Small intestine (tissue), 7 donors: Measurements from ENCODE around the gene TRIM27. TPM values are rescaled to one million over a fixed set of nuclear protein-coding genes. Genes with fewer than 3 reads are reported as not detected.

Experiments used
- DNase-seq, 2 donors: peaks; one replicate each; pipeline versions ENCODE4 v3.0.0 to v3.0.0-alpha.2; 2013
- FAIRE-seq: peaks from 2 replicates; lab custom pipeline; 2012; peaks lifted over from hg19 to GRCh38; lab: Jason Lieb, UNC
- H3K27ac ChIP-seq, 3 donors: one replicate each; pipeline ENCODE4 v1.5.1; 2013; ENCODE audit warnings: low read length in 2 of 3, mild to moderate bottlenecking in 2 of 3, control low read depth in 1 of 3, inconsistent platforms in 1 of 3, low read depth in 1 of 3, moderate library complexity in 1 of 3
- H3K27me3 ChIP-seq, 3 donors: one replicate each; pipeline ENCODE4 v1.6.1; 2013; ENCODE audit warnings: low read length in 3 of 3, inconsistent platforms in 1 of 3; ENCODE audit not compliant: control insufficient read depth in 3 of 3, insufficient read depth in 3 of 3
- H3K36me3 ChIP-seq, 3 donors: one replicate each; pipeline ENCODE4 v1.6.1; 2013; ENCODE audit warnings: low read length in 3 of 3, inconsistent platforms in 1 of 3, low read depth in 1 of 3, mild to moderate bottlenecking in 1 of 3, moderate library complexity in 1 of 3; ENCODE audit not compliant: control insufficient read depth in 3 of 3, insufficient read depth in 2 of 3
- H3K4me1 ChIP-seq, 3 donors: one replicate each; pipeline ENCODE4 v1.6.1; 2013; ENCODE audit warnings: low read length in 2 of 3, inconsistent platforms in 1 of 3, low read depth in 1 of 3, mild to moderate bottlenecking in 1 of 3, moderate library complexity in 1 of 3; ENCODE audit not compliant: control insufficient read depth in 3 of 3, insufficient read depth in 2 of 3
- H3K4me3 ChIP-seq, 3 donors: one replicate each; pipeline ENCODE4 v1.5.1; 2013; ENCODE audit warnings: low read length in 3 of 3, control low read depth in 1 of 3, inconsistent platforms in 1 of 3, low read depth in 1 of 3, mild to moderate bottlenecking in 1 of 3, moderate library complexity in 1 of 3
- H3K9me3 ChIP-seq, 2 donors: one replicate each; pipeline ENCODE4 v1.6.1; 2013; ENCODE audit warnings: low read depth in 1 of 2, low read length in 1 of 2; ENCODE audit not compliant: control insufficient read depth in 2 of 2, insufficient read depth in 1 of 2
- WGBS, 3 donors: extraction: QIAGEN DNeasy Blood & Tissue Kit; methylation state at CpG; one replicate each; pipeline ENCODE4 v1.1.7; 2013; 5-methylcytosine and 5-hydroxymethylcytosine counted together
- polyA plus RNA-seq, 4 donors: library from polyadenylated mRNA; stranded (reverse) in 3 of 4; unstranded in 1 of 4; fragments of 200-250 nt in 3 of 4; fragments of 120-200 nt in 1 of 4; gene quantifications; one replicate each; pipeline versions ENCODE4 v1.2.1 to v1.2.3, GENCODE V29; 2013
- donor health status: healthy with polysubstance abuse.
- donor health status: control.
- donor health status: control.
- donor health status: Bipolar disorder and iron deficiency.
- donor health status: healthy.

Gene TRIM27
- polyA plus RNA-seq, 4 donors: 30.5 to 63.8 (median 36.7) TPM

DNA sequence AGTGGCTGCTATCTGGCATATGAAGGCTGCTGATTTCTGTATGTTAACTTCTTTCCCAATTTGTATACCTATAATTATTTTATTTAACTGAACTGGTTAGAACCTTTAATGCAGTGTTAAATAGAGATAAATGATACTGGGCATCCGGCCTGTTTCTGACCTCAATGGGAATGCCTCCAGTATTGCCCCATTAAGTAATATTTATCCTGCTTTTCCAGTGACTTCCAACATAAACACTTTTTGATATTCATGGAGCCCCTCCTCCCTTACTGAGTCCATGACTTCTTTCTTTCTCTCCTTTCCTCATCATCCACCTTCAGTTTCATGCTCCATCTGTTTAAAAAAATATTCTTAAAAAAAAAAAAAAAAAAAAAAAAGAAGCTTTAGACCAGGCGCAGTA, 8.8 kb downstream of the TRIM27 start:
- 88 to 94% (median 90%) methylated on average over 2 of the region's 2 CpGs for whole genome bisulfite sequencing, 3 donors
- Histone ChIP-seq H3K4me1 (peaks cover 0 to 3% (median 2%) of the 10 kb centered on the region in 3 donors), H3K9me3 (no peaks in the 10 kb centered on the region), H3K27ac (no peak overlapping the region), H3K27me3 (no peaks in the 10 kb centered on the region), H3K36me3 (peaks cover 18 to 59% (median 26%) of the 10 kb centered on the region in 3 donors), H3K4me3 (no peak overlapping the region)
- DNase-seq: no peak
- no peak for FAIRE-seq

DNA sequence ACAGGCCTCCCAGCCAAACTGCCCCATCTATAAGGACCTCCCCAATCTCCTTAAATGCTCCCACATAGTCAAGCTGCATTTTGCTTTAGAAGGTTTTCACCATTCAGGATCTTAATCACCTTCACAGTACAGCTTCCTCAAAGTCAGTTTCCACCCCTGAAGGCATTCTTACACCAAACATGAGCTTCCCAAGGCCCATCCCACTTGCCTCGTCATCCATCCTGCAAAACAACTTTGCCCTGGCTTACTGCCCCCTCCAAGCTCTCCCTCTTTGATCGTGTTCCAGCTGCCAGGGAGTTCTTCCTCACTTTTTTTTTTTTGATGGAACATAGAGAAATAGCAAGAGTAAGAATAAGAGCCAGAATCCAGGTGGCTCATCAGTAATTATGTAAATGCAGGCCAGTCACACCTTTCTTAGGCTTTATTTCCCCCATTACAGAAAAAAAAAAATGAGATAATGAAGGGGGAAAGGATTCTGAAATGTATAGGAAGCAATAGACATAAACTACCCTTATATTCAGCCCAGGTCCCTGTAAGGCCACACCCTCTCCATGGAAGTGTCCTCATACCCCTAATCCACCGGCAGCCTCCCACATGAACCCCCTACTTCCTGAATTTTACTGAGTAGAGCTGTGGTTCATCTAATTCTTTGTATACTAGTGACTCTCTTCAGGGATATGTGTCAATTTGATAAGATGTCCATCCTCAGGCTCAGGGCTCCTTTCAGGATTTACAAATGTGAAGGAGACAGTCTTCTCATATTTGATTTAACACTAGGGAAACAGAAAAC, 12.7 kb downstream of the TRIM27 start:
- Histone ChIP-seq H3K27me3 (no peaks in the 10 kb centered on the region), H3K27ac (no peak overlapping the region), H3K36me3 (peaks cover 7 to 41% (median 28%) of the 10 kb centered on the region in 3 donors), H3K4me3 (no peak overlapping the region), H3K9me3 (no peaks in the 10 kb centered on the region), H3K4me1 (no peaks in the 10 kb centered on the region)
- 82 to 86% (median 83%) methylated on average over 3 of the region's 3 CpGs for WGBS, 3 donors
- no peak for FAIRE-seq
- DNase-seq: no peak

DNA sequence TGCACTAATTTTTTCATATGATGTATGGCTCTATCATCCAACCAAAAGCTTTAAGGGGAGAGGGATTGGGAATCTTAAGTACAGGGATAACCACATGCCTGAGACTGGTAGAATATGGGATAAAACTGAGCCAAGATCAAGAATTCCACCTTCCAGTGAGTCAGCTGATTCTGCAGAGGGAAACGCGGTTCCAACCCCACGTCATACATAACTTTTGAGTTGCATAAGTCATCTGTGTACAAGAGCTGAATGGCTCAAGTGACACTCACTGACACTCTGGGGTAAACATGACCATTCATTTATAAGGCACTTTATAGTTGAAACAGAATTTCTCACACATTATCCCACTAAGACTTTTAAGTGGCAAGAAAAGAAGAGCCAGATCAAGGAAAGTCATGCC, 16.4 kb downstream of the TRIM27 start:
- WGBS, 3 donors: 79 to 91% (median 88%) methylated on average over 3 of the region's 3 CpGs
- H3K36me3 ChIP-seq: peaks cover 25 to 54% (median 38%) of the 10 kb centered on the region in 3 donors
- FAIRE-seq: no peak

DNA sequence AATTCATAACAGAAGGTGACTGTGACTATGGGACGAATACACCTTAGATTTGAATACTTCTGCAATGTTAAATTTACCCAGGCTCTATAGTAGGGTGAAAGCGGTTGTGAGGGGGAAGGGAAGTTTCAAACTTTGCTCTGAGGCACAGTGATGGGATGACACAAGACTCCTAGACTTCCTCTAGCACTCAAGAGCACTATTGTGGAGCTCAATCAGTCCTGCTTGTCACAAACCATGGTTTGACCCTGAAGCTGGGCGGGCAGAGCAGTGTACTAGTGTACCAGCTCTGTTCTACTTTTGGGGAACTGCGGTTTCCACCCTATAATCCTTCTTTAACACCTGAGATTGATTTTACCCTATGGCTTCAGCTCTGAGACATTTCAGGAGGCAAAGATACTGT, 17.1 kb downstream of the TRIM27 start:
- Histone ChIP-seq H3K27ac (no peak overlapping the region), H3K27me3 (no peaks in the 10 kb centered on the region), H3K4me1 (no peaks in the 10 kb centered on the region), H3K4me3 (no peak overlapping the region), H3K36me3 (peaks cover 25 to 52% (median 38%) of the 10 kb centered on the region in 3 donors), H3K9me3 (no peaks in the 10 kb centered on the region)
- DNase-seq (no peak), FAIRE-seq (no peak)
- WGBS, 3 donors: 93 to 96% (median 95%) methylated on average over 4 of the region's 4 CpGs

More for the DNA sequence above, 16.4 kb downstream of the TRIM27 start:
- Histone ChIP-seq H3K27ac (no peak overlapping the region), H3K4me1 (no peaks in the 10 kb centered on the region), H3K4me3 (no peak overlapping the region), H3K9me3 (no peaks in the 10 kb centered on the region), H3K27me3 (no peaks in the 10 kb centered on the region)
- DNase-seq: no peak

DNA sequence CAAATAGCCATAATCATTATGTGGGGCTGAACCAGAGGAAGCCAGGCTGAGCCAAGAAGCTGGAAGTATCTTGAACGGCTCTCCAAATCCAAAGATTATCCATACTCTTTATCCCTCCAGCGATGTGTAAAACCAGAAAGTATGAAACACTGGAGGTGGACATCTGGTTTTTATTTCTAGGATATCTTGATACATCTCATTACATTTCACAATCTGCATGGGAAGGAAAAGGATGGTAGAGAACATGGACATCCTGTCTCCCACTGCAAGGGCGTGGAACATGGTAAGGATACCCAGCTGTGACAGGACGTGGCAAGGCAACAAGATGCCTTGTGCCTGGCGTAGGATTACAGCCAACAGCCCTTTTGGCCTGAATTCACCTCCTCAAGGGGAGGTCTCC, 20.1 kb downstream of the TRIM27 start:
- Histone ChIP-seq H3K9me3 (no peaks in the 10 kb centered on the region), H3K4me1 (no peaks in the 10 kb centered on the region), H3K36me3 (peaks cover 22 to 32% (median 24%) of the 10 kb centered on the region in 3 donors), H3K27me3 (no peaks in the 10 kb centered on the region), H3K27ac (no peak overlapping the region), H3K4me3 (no peak overlapping the region)
- FAIRE-seq (no peak), DNase-seq (no peak)
- 96 to 98% (median 98%) methylated on average over 5 of the region's 5 CpGs for WGBS, 3 donors

DNA sequence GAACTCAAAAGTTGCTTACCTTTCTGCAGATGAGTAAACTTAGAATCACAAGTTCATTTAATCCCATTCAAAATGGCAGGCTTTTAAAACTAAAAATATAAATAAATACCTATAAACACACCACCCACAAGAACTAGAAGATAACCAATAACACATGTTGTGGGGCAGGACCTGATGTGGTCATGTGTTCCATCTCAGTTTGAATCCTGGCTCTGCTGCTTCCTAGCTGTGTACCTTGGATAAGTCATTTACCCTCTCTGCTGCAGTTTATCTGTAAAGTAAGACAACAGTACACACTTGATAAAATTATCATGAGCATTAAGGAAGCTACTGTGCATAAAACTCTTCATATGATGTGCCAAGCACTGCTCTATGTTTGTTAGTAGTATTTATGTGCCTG, 22.0 kb downstream of the TRIM27 start:
- Histone ChIP-seq H3K4me1 (no peaks in the 10 kb centered on the region), H3K36me3 (peaks cover 14 to 29% (median 24%) of the 10 kb centered on the region in 3 donors), H3K27ac (no peak overlapping the region), H3K4me3 (no peak overlapping the region), H3K27me3 (no peaks in the 10 kb centered on the region), H3K9me3 (no peaks in the 10 kb centered on the region)
- DNase-seq (no peak), FAIRE-seq (no peak)

DNA sequence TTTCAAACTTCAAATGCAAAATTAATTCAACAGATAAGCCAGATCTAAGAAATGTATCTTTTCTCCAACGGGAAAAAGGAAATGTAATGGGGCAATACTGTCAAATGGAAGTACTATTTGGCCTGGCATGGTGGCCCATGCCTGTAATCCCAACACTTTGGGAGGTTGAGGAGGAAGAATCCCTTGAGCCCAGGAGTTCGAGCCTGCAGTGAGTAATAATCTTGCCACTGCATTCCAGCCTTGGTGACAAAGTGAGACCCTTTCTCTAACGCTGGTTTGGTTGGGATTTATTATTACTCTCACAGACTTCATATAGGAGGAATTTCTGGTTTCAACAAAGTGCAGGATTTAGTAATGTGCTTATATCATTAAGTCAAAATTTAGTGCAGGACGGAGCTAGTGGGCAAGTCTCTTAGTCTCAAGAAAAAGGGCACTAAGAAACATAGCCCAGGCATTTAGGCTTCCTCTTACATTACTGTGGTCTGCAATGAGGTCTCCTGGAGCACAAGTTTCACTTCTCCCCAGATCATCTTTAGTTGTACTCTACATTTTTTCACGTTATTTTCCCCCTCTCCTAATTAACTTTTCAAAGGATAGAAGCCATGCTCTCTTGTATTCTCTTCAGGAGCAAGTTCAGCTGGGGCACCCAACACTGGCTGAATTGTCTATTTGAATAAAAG, 23.1 kb downstream of the TRIM27 start:
- Histone ChIP-seq H3K4me1 (no peaks in the 10 kb centered on the region), H3K27me3 (no peaks in the 10 kb centered on the region), H3K4me3 (no peak overlapping the region), H3K27ac (no peak overlapping the region), H3K36me3 (peaks cover 12 to 26% (median 24%) of the 10 kb centered on the region in 3 donors), H3K9me3 (no peaks in the 10 kb centered on the region)
- FAIRE-seq (no peak), DNase-seq (no peak)
- WGBS, 3 donors: 79 to 83% (median 81%) methylated on average over 5 of the region's 5 CpGs

DNA sequence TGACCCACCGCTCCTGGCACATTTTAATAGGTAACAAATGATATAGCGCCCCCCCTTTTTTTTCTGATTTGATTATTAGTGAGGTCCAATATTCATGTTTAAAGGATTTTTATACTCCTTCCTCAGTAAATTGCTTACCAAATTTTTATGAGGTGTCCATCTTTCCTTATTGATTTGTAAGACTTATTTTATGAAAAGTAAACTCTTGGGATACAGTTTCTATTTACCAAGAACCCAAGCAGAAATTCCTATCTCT, 25.1 kb downstream of the TRIM27 start:
- DNase-seq (no peak), FAIRE-seq (no peak)
- 60 to 68% (median 66%) methylated on average over 2 of the region's 2 CpGs for WGBS, 3 donors
- Histone ChIP-seq H3K36me3 (peaks cover 9 to 15% (median 13%) of the 10 kb centered on the region in 3 donors), H3K4me3 (no peak overlapping the region), H3K9me3 (no peaks in the 10 kb centered on the region), H3K4me1 (no peaks in the 10 kb centered on the region), H3K27me3 (no peaks in the 10 kb centered on the region), H3K27ac (no peak overlapping the region)
